B cell (primary cell): ENCODE measurements around the gene CCL14.

Experiments used
- CTCF ChIP-seq: fragments of 200-600 bp; IDR thresholded peaks from one replicate; pipeline ENCODE4 v1.8.0; 2022; ENCODE audit warnings: antibody characterized with exemption, mild to moderate bottlenecking
- EZH2 ChIP-seq: IDR thresholded peaks from 2 replicates; pipeline ENCODE4 v1.6.1; 2012; ENCODE audit warnings: borderline replicate concordance, low read depth, mild to moderate bottlenecking, moderate library complexity, low read length; ENCODE audit not compliant: insufficient read depth, poor library complexity, severe bottlenecking

- no peak for TF ChIP-seq CTCF
- no peak for TF ChIP-seq EZH2
Observed at GRCh38 chr17:36000732-36001109, 14.2 kb upstream of the CCL14 start.
